ENCODE data around the gene NOX4. TPM values are rescaled to one million over a fixed set of nuclear protein-coding genes. Genes with fewer than 3 reads are reported as not detected.

NOX4 gene
- total and polyA plus RNA-seq, 10 of the 15 experiments (the other 5 are each of a cell fraction or from before 2014, with no cell fraction given), result not detected

DNA sequence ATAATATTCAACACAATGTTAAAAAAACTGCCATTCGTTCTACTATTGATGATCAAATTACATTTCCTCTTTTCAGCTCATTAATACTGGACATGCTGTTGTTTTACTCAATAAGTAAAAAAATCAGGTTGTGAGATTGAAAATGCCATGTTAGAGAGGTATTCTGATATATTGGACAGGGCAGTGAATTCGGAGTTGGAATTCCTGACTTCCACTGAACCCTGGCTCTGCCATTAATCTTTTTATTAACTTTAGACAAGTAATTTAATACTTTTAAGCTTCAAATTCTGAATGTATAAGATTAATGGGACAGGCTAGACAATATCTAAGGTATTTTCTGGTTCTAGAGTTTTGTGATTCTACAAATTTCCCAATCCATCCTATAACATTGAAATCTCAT, 12.2 kb upstream of the NOX4 start (continued):
- TF ChIP-seq E2F8 (IDR thresholded peaks at IDR 0.05; ENCODE audit: low read depth, partially characterized antibody), result no peak
- TF ChIP-seq CBX3 (IDR thresholded peaks at IDR 0.05; ENCODE audit: borderline replicate concordance, low read depth), result no peak
- no peak for TF ChIP-seq MLLT1 (IDR thresholded peaks at IDR 0.05)
- no peak for TF ChIP-seq MAX (IDR thresholded peaks at IDR 0.05; ENCODE audit: low read depth, low read length)
- TF ChIP-seq LARP7 (IDR thresholded peaks at IDR 0.05), result no peak
- TF ChIP-seq PBX3 (IDR thresholded peaks at IDR 0.05; ENCODE audit: insufficient replicate concordance, low read depth, low read length), result no peak
- TF ChIP-seq SMAD1 (IDR thresholded peaks at IDR 0.05; ENCODE audit: low read depth, partially characterized antibody), result no peak

GRCh38 chr11:89502301-89502700, 11.1 kb upstream of the NOX4 start:
- RAD21 ChIA-PET (ENCODE audit: unreplicated experiment), result no interaction called here
- no peaks in the 10 kb centered on the region for H3K79me2 ChIP-seq (ENCODE audit: control insufficient read depth, insufficient read depth, low read length)
- H3K27ac ChIP-seq (ENCODE audit: control insufficient read depth, insufficient read depth), result no peak overlapping the region
- no peaks in the 10 kb centered on the region for H3K4me1 ChIP-seq (ENCODE audit: control insufficient read depth, insufficient read depth, low read length)
- H3K4me2 ChIP-seq (ENCODE audit: control insufficient read depth, insufficient read depth), result no peak overlapping the region
- intact Hi-C loops (cut with micrococcal nuclease; ENCODE audit: unreplicated experiment) (no loop called here), in situ Hi-C loops (cut with MboI) (no loop called here)
- H2AFZ ChIP-seq (ENCODE audit: control insufficient read depth, low read depth, low read length), result no peak overlapping the region
- H3K4me3 ChIP-seq, result no peak overlapping the region
- H4K20me1 ChIP-seq (ENCODE audit: control insufficient read depth, insufficient read depth), result no peaks in the 10 kb centered on the region
- CTCF ChIA-PET, result no interaction called here
- POLR2A ChIA-PET, result no interaction called here
- H3K27me3 ChIP-seq (replicated peaks in 1 of 2; ENCODE audit: control insufficient read depth in 2 of 2, insufficient read depth in 2 of 2, low read length in 1 of 2), result no peaks in the 10 kb centered on the region
- no peak overlapping the region for H3K9ac ChIP-seq (ENCODE audit: control insufficient read depth, insufficient read depth, low read length)
- H3K9me3 ChIP-seq (replicated peaks; ENCODE audit: control insufficient read depth, insufficient read depth, low read length), result no peaks in the 10 kb centered on the region
- no peaks in the 10 kb centered on the region for H3K36me3 ChIP-seq (ENCODE audit: control insufficient read depth in 2 of 2, insufficient read depth in 2 of 2, low read length in 1 of 2)
- WGBS (ENCODE audit: insufficient coverage, insufficient replicate concordance, low lambda C conversion rate, missing lambda C conversion rate), result 48% methylated on average over 2 of the region's 2 CpGs
- BruUV-seq (replicated peaks), result no TSS peak
- no peak for FAIRE-seq
- no peak for ATAC-seq
- SMC1A ChIA-PET (ENCODE audit: uncharacterized antibody, unreplicated experiment), result no interaction called here
- DNase-seq (ENCODE audit: low read depth, low spot score), result no peak
- TF ChIP-seq, protein P1, sequence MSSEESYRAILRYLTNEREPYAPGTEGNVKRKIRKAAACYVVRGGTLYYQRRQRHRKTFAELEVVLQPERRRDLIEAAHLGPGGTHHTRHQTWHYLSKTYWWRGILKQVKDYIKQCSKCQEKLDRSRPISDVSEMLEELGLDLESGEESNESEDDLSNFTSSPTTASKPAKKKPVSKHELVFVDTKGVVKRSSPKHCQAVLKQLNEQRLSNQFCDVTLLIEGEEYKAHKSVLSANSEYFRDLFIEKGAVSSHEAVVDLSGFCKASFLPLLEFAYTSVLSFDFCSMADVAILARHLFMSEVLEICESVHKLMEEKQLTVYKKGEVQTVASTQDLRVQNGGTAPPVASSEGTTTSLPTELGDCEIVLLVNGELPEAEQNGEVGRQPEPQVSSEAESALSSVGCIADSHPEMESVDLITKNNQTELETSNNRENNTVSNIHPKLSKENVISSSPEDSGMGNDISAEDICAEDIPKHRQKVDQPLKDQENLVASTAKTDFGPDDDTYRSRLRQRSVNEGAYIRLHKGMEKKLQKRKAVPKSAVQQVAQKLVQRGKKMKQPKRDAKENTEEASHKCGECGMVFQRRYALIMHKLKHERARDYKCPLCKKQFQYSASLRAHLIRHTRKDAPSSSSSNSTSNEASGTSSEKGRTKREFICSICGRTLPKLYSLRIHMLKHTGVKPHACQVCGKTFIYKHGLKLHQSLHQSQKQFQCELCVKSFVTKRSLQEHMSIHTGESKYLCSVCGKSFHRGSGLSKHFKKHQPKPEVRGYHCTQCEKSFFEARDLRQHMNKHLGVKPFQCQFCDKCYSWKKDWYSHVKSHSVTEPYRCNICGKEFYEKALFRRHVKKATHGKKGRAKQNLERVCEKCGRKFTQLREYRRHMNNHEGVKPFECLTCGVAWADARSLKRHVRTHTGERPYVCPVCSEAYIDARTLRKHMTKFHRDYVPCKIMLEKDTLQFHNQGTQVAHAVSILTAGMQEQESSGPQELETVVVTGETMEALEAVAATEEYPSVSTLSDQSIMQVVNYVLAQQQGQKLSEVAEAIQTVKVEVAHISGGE (CRISPR knock-in tag; IDR thresholded peaks at IDR 0.05), result no peak
- no peak for TF ChIP-seq CREM (IDR thresholded peaks at IDR 0.05; ENCODE audit: low read depth)
- TF ChIP-seq CREB1 (IDR thresholded peaks at IDR 0.05; ENCODE audit: low read depth), result no peak
- no peak for TF ChIP-seq EGR1 (IDR thresholded peaks at IDR 0.05; ENCODE audit: borderline replicate concordance in 1 of 2, low read depth in 2 of 2, low read length in 2 of 2)
- TF ChIP-seq FOXM1 (IDR thresholded peaks at IDR 0.05; ENCODE audit: low read depth, low read length), result no peak
- TF ChIP-seq RUNX3 (IDR thresholded peaks at IDR 0.05; ENCODE audit: low read length), result no peak
- no peak for TF ChIP-seq SMC3 (IDR thresholded peaks at IDR 0.05; ENCODE audit: borderline replicate concordance, low read length)
- no peak for TF ChIP-seq YY1 (IDR thresholded peaks at IDR 0.05; ENCODE audit: low read depth, low read length)

Data from GM12878 (cell line).